AG04449 (cell line): ENCODE data around the gene PPM1K.
A peak's percentile ranks its signal among the peaks of the same experiment; 100 is the strongest.

ENCODE experiments used
- CTCF ChIA-PET: fragments of 350-600 bp; formaldehyde crosslinking; extraction: SDS; loops from one replicate; lab custom pipeline; 2021; ENCODE audit warnings: antibody characterized with exemption; lab: Yijun Ruan, JAX
- POLR2A ChIA-PET: fragments of 400-600, 350-600 bp; formaldehyde crosslinking; extraction: SDS; loops from one replicate; lab custom pipeline; 2020; ENCODE audit warnings: antibody characterized with exemption, inconsistent platforms; lab: Yijun Ruan, JAX
- DNase-seq: peaks from one replicate; pipeline ENCODE4 v3.0.0-alpha.2; 2010; ENCODE audit warnings: low read depth, low spot score
- H3K4me3 ChIP-seq: 2 replicates; pipeline ENCODE4 v1.5.1; 2011; ENCODE audit warnings: low read depth, mild to moderate bottlenecking, control low read depth, low read length
- TF ChIP-seq, protein P1 (sequence below): IDR thresholded peaks from one replicate; pipeline ENCODE4 v1.5.1; 2011; ENCODE audit warnings: mild to moderate bottlenecking, moderate library complexity, low read length, control low read depth, inconsistent platforms; ENCODE audit not compliant: insufficient read depth; ENCODE audit errors: missing control alignments

The PPM1K gene

DNA sequence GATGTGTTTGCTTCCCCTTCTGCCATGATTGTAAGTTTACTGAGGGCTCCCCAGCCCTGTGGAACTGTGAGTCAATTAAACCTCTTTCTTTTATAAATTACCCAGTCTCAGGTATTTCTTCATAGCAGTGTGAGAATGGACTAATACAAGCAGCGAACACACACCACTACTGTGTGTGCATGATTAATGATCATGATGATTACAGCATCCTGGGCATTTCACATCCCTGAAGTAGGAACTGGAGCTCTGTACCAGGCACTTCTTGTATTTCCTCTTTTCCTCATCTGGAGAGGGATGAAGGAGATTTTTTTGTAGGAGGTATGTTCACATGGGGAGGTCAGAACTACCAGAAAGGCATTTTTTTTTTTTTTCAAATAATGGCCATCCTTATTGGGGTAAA, 60.8 kb downstream of the PPM1K start:
- CTCF ChIA-PET: interaction anchor here (1.0 to 12.6 kb wide), 2 partner anchors 169 to 294 kb away, joined by 3 to 360 read pairs; no protein-coding TSS in a partner anchor
- no peak overlapping the region for H3K4me3 ChIP-seq
- TF ChIP-seq, protein P1, sequence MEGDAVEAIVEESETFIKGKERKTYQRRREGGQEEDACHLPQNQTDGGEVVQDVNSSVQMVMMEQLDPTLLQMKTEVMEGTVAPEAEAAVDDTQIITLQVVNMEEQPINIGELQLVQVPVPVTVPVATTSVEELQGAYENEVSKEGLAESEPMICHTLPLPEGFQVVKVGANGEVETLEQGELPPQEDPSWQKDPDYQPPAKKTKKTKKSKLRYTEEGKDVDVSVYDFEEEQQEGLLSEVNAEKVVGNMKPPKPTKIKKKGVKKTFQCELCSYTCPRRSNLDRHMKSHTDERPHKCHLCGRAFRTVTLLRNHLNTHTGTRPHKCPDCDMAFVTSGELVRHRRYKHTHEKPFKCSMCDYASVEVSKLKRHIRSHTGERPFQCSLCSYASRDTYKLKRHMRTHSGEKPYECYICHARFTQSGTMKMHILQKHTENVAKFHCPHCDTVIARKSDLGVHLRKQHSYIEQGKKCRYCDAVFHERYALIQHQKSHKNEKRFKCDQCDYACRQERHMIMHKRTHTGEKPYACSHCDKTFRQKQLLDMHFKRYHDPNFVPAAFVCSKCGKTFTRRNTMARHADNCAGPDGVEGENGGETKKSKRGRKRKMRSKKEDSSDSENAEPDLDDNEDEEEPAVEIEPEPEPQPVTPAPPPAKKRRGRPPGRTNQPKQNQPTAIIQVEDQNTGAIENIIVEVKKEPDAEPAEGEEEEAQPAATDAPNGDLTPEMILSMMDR: no peak
- POLR2A ChIA-PET: interaction anchor here (0.7 kb wide), 1 partner anchor 19 kb away, joined by 4 read pairs; no protein-coding TSS in a partner anchor
- no peak for DNase-seq

DNA sequence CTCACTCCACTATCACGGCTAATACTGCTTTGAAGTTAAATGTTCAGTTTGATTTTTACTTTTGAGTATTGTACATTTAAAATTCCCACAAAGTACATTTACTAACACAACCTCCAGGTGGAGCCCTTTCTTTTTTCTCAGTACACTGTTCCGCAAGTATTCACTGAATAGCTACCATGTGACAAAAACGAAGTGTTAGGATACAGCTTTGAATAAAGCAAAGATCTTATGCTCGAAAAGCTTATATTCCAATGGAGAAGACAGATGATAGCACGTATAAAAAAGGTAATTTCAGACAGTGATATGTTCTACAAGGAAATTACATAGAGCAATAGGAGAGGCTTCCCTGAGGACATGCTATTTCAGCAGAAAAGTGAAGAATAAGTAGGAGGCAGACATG, 65.3 kb downstream of the PPM1K start:
- ChIA-PET CTCF (interaction anchor here (0.6 to 17.3 kb wide), 36 partner anchors 8 to 366 kb away, joined by 3 to 360 read pairs (median 4); partner anchors contain the start of genes HERC5, HERC6 and PPM1K), POLR2A (no interaction called here)
- TF ChIP-seq, protein P1: peak; percentile 44
- peak; percentile 9 for DNase-seq
- H3K4me3 ChIP-seq: no peak overlapping the region

DNA sequence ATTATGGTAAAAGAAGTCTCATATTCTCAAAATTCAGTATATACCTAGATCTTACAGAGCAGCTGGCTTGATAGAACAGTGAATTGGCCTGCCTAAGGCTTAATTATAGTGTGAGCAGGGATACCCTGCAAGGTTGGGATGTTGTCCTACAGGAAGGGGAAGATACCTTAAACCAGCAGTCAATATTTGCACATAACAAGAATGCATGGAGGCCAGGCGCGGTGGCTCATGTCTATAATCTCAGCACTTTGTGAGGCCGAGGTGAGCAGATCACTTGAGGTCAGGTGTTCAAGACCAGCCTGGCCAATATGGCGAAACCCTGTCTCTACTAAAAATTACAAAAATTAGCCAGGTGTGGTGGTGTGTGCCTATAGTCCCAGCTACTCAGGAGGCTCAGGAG, 67.2 kb downstream of the PPM1K start:
- TF ChIP-seq, protein P1: no peak
- no peak for DNase-seq
- ChIA-PET CTCF (interaction anchor here (0.6 to 17.3 kb wide), 11 partner anchors 9 to 366 kb away, joined by 3 to 360 read pairs (median 7); partner anchors contain the start of gene HERC5), POLR2A (no interaction called here)
- H3K4me3 ChIP-seq: no peak overlapping the region

DNA sequence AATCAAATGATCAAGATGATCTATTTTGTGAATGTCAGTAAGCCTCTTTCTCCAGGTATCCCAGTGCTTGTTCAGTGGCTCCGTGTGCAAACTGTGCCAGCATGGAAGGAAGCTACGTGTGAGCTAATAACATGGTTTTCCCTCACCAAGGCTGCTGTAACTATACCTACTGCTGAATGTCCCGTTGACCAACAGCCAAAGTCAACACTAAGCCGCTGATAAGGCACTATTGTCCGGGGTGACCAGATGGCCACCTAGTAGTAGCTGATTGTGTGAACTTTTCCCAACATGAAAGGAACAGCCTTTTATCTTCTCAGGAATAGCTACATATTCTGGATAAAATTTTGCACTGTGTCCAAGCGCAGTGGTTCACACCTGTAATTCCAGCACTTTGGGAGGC, 68.0 kb downstream of the PPM1K start:
- POLR2A ChIA-PET: no interaction called here
- TF ChIP-seq, protein P1: no peak
- no peak for DNase-seq
- CTCF ChIA-PET: interaction anchor here (0.9 to 17.3 kb wide), 10 partner anchors 8 to 365 kb away, joined by 3 to 360 read pairs (median 6); partner anchors contain the start of gene HERC5
- no peak overlapping the region for H3K4me3 ChIP-seq

DNA sequence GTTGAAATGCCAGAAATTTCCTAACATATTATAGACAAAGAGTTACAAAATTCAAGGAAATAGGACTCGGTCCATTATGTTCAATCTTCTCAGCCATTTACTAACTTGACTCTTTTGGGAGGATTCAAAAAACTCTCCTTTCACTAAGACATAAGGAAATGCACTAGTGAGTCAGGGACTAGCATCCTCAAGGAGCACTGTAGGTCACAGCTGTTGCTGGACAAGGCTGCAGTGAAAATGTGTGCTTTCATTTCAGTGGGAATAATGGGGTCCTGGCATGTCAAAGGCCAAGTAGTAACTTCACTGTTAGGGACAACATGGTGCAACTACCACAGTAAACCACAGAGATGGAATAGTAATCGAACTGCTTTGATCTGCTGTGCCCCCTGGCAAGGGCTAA, 69.0 kb downstream of the PPM1K start:
- no peak overlapping the region for H3K4me3 ChIP-seq
- ChIA-PET POLR2A (no interaction called here), CTCF (interaction anchor here (1.0 to 17.3 kb wide), 5 partner anchors 157 to 364 kb away, joined by 3 to 360 read pairs (median 197); no protein-coding TSS in a partner anchor)
- no peak for DNase-seq
- TF ChIP-seq, protein P1: no peak

DNA sequence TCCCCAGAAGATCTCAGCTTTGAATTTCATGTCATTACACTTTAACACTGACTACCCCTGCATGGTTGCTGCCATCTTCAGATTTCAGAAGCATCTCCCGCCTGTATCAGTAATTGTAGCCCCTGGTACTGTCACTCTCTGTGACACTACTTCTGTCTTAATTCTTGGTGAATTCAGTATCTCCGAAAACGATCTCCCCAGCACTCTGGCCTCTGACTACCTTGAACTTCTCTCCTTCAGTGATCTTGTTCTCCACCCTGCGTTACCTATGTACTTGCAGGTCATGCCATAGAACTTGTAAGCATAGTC, 72.2 kb downstream of the PPM1K start:
- ChIA-PET CTCF (interaction anchor here (0.6 to 17.3 kb wide), 53 partner anchors 9 to 836 kb away, joined by 3 to 210 read pairs (median 4); no protein-coding TSS in a partner anchor), POLR2A (interaction anchor here (1.0 kb wide), 1 partner anchor 363 kb away, joined by 5 read pairs; no protein-coding TSS in a partner anchor)
- TF ChIP-seq, protein P1: no peak
- DNase-seq: no peak
- no peak overlapping the region for H3K4me3 ChIP-seq
